ENCODE results near the gene RING1. TPM values are rescaled to one million over a fixed set of nuclear protein-coding genes. Genes with fewer than 3 reads are reported as not detected.

RING1 gene
- total RNA-seq (2014; rRNA removed; shearing (Covaris generic)), result 51.2 and 53.3 TPM in 2 replicates

GRCh38 chr6:33208091-33208967 is at the start of gene RING1:
Gene RING1, plus strand, starts transcription at chr6:33208500. Its CDS starts 323 bp downstream, at chr6:33208823.
- in situ Hi-C loops (cut with HindIII; ENCODE audit: low sequenced_read_pairs), result no loop called here
- peak; percentile 83 for DNase-seq (ENCODE audit: low spot score)

GRCh38 chr6:33160096-33160495 is 48.2 kb upstream of the RING1 start:
- in situ Hi-C loops (cut with HindIII; ENCODE audit: low sequenced_read_pairs), result no loop called here
- no peak for DNase-seq (ENCODE audit: low spot score)

GRCh38 chr6:33160728-33161344 is 47.5 kb upstream of the RING1 start:
- DNase-seq (ENCODE audit: low spot score), result peak; percentile 65
- in situ Hi-C loops (cut with HindIII; ENCODE audit: low sequenced_read_pairs), result no loop called here

GRCh38 chr6:33161354-33162331 is 46.7 kb upstream of the RING1 start:
- in situ Hi-C loops (cut with HindIII; ENCODE audit: low sequenced_read_pairs), result no loop called here
- DNase-seq (ENCODE audit: low spot score), result peak; percentile 59

GRCh38 chr6:33163540-33163939 is 44.8 kb upstream of the RING1 start:
- in situ Hi-C loops (cut with HindIII; ENCODE audit: low sequenced_read_pairs), result no loop called here
- no peak for DNase-seq (ENCODE audit: low spot score)

GRCh38 chr6:33164176-33164575 is 44.1 kb upstream of the RING1 start:
- in situ Hi-C loops (cut with HindIII; ENCODE audit: low sequenced_read_pairs), result no loop called here
- DNase-seq (ENCODE audit: low spot score), result no peak

- in situ Hi-C loops (cut with HindIII; ENCODE audit: low sequenced_read_pairs), result no loop called here
- no peak for DNase-seq (ENCODE audit: low spot score)
Observed at GRCh38 chr6:33164665-33165373, 43.5 kb upstream of the RING1 start.

GRCh38 chr6:33165581-33166258 is 42.6 kb upstream of the RING1 start:
- in situ Hi-C loops (cut with HindIII; ENCODE audit: low sequenced_read_pairs), result no loop called here
- DNase-seq (ENCODE audit: low spot score), result no peak

- in situ Hi-C loops (cut with HindIII; ENCODE audit: low sequenced_read_pairs), result no loop called here
Observed at GRCh38 chr6:33166363-33166762, 41.9 kb upstream of the RING1 start.

GRCh38 chr6:33166811-33167210 is 41.5 kb upstream of the RING1 start:
- in situ Hi-C loops (cut with HindIII; ENCODE audit: low sequenced_read_pairs), result no loop called here
- no peak for DNase-seq (ENCODE audit: low spot score)

More at GRCh38 chr6:33166363-33166762, 41.9 kb upstream of the RING1 start:
- DNase-seq (ENCODE audit: low spot score), result no peak

- in situ Hi-C loops (cut with HindIII; ENCODE audit: low sequenced_read_pairs), result no loop called here
- DNase-seq (ENCODE audit: low spot score), result no peak
Observed at GRCh38 chr6:33167374-33168283, 40.7 kb upstream of the RING1 start.

- no peak for DNase-seq (ENCODE audit: low spot score)
- in situ Hi-C loops (cut with HindIII; ENCODE audit: low sequenced_read_pairs), result no loop called here
Observed at GRCh38 chr6:33168284-33168601, 40.1 kb upstream of the RING1 start.

GRCh38 chr6:33168639-33169038 is 39.7 kb upstream of the RING1 start:
- in situ Hi-C loops (cut with HindIII; ENCODE audit: low sequenced_read_pairs), result no loop called here
- no peak for DNase-seq (ENCODE audit: low spot score)

- DNase-seq (ENCODE audit: low spot score), result no peak
- in situ Hi-C loops (cut with HindIII; ENCODE audit: low sequenced_read_pairs), result no loop called here
Observed at GRCh38 chr6:33169291-33170175, 38.8 kb upstream of the RING1 start.

GRCh38 chr6:33170176-33171015 is 37.9 kb upstream of the RING1 start:
- no peak for DNase-seq (ENCODE audit: low spot score)
- in situ Hi-C loops (cut with HindIII; ENCODE audit: low sequenced_read_pairs), result no loop called here
